CD4-positive, alpha-beta T cell (primary cell): ENCODE data around the gene PKNOX2. TPM values are rescaled to one million over a fixed set of nuclear protein-coding genes. Genes with fewer than 3 reads are reported as not detected.

Source experiments
- ATAC-seq: fragments of 200-7000 bp; cut with Tn5 transposase; one replicate; pipeline ENCODE4 v1.10.0; 2022; ENCODE audit warnings: mild to moderate bottlenecking; ENCODE audit not compliant: poor library complexity
- CTCF ChIA-PET: fragments of 350-600 bp; sonication (Branson Sonifier 250); formaldehyde crosslinking; loops from one replicate; lab custom pipeline; 2021; ENCODE audit warnings: antibody characterized with exemption, inconsistent platforms; lab: Charles Lee
- POLR2A ChIA-PET: fragments of 350-600 bp; sonication (Branson Sonifier 250); formaldehyde crosslinking; loops from one replicate; lab custom pipeline; 2021; ENCODE audit warnings: antibody characterized with exemption, inconsistent platforms; lab: Charles Lee
- DNase-seq, 14 experiments: peaks; one replicate each; pipeline ENCODE4 v3.0.0-alpha.2; 2013 to 2020; ENCODE audit warnings: mixed read lengths in 2 of 14
- H3K27ac ChIP-seq, 2 donors: one replicate each; pipeline versions ENCODE4 v1.5.1 to v1.7.0; 2013; ENCODE audit warnings: low read length in 2 of 2, low read depth in 1 of 2, mild to moderate bottlenecking in 1 of 2
- H3K27me3 ChIP-seq, 2 experiments: 1 replicate in 1 of 2; 2 replicates in 1 of 2; pipeline versions ENCODE4 v1.6.1 to v1.7.0; 2013; ENCODE audit warnings: low read length in 2 of 2, control low read depth in 1 of 2, mild to moderate bottlenecking in 1 of 2, moderate library complexity in 1 of 2; ENCODE audit not compliant: insufficient read depth in 2 of 2, control insufficient read depth in 1 of 2
- H3K36me3 ChIP-seq: one replicate; pipeline ENCODE4 v1.6.1; 2013; ENCODE audit warnings: low read length, control low read depth; ENCODE audit not compliant: insufficient read depth
- H3K4me1 ChIP-seq: one replicate; pipeline ENCODE4 v1.6.1; 2013; ENCODE audit warnings: low read length, control low read depth; ENCODE audit not compliant: insufficient read depth
- H3K4me3 ChIP-seq: one replicate; pipeline ENCODE4 v1.5.1; 2013; ENCODE audit warnings: mild to moderate bottlenecking, low read length, moderate library complexity
- H3K9me3 ChIP-seq, 2 experiments: 1 replicate in 1 of 2; 2 replicates in 1 of 2; pipeline versions ENCODE4 v1.6.1 to v1.7.0; 2013; ENCODE audit warnings: low read length in 2 of 2, mild to moderate bottlenecking in 2 of 2, control low read depth in 1 of 2, moderate library complexity in 1 of 2; ENCODE audit not compliant: control insufficient read depth in 1 of 2, insufficient read depth in 1 of 2
- H3K27ac Mint-ChIP-seq: one replicate; pipeline ENCODE4 v1.8.0; 2020; ENCODE audit warnings: mixed read lengths
- H3K27me3 Mint-ChIP-seq: one replicate; pipeline ENCODE4 v1.8.0; 2021; ENCODE audit warnings: mixed read lengths
- H3K36me3 Mint-ChIP-seq: one replicate; pipeline ENCODE4 v1.8.0; 2021; ENCODE audit warnings: low read depth, mixed read lengths
- H3K4me1 Mint-ChIP-seq: one replicate; pipeline ENCODE4 v1.8.0; 2021; ENCODE audit warnings: low read depth, mixed read lengths
- H3K4me3 Mint-ChIP-seq: one replicate; pipeline ENCODE4 v1.8.0; 2020; ENCODE audit warnings: mild to moderate bottlenecking, mixed read lengths
- H3K9me3 Mint-ChIP-seq: one replicate; pipeline ENCODE4 v1.8.0; 2020; ENCODE audit warnings: mixed read lengths
- intact Hi-C, 2 experiments: fragments of 100-400 bp; cut with DNase I in 1 of 2; cut with micrococcal nuclease in 1 of 2; formaldehyde crosslinking; loops; one replicate each; pipeline versions ENCODE4 v1.15.1 to v1.9.0; 2023 to 2025; cut with DNase I, micrococcal nuclease
- total RNA-seq, 174 experiments: library from RNA in 2 of 174; stranded (reverse) in 2 of 174; gene quantifications; one replicate each; pipeline ENCODE4 v1.2.3 and lab custom pipeline; 2021 to 2026
- TF ChIP-seq, protein P1 (sequence below): fragments of 200-600 bp; IDR thresholded peaks from one replicate; pipeline ENCODE4 v1.8.0; 2022; ENCODE audit warnings: antibody characterized with exemption, mild to moderate bottlenecking

Gene PKNOX2
- total RNA-seq, 2 experiments from 2014 or later = not detected

DNA sequence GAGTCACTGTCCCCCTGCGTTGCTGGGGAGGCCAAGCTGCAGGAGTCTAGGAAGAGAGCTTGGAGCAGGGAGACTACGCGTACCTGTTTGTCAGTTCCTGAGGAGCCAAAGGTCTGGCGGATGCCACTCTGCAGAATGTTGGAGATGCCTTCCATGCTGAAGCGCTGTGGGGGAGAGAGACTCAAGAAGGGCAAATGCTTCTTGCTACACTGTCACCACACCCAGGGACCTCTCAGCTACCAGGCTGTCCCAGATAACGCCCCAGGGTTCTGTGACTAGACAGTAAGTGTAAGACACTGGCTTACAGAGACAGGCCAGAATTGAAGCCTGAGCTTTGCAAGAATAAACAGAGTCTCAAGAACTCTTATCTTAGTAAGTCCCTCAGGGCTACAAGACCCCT is 289.5 kb downstream of the PKNOX2 start:
- Histone ChIP-seq H3K27ac (no peak overlapping the region), H3K4me1 (no peaks in the 10 kb centered on the region), H3K36me3 (no peaks in the 10 kb centered on the region), H3K9me3 (no peaks in the 10 kb centered on the region), H3K4me3 (no peak overlapping the region), H3K27me3 (no peaks in the 10 kb centered on the region)
- no peak overlapping the region for H3K27ac Mint-ChIP-seq
- H3K4me1 Mint-ChIP-seq = peaks cover 4% of the 10 kb centered on the region
- H3K27me3 Mint-ChIP-seq = no peaks in the 10 kb centered on the region
- ATAC-seq (no peak), DNase-seq (no peak)
- TF ChIP-seq, protein P1, sequence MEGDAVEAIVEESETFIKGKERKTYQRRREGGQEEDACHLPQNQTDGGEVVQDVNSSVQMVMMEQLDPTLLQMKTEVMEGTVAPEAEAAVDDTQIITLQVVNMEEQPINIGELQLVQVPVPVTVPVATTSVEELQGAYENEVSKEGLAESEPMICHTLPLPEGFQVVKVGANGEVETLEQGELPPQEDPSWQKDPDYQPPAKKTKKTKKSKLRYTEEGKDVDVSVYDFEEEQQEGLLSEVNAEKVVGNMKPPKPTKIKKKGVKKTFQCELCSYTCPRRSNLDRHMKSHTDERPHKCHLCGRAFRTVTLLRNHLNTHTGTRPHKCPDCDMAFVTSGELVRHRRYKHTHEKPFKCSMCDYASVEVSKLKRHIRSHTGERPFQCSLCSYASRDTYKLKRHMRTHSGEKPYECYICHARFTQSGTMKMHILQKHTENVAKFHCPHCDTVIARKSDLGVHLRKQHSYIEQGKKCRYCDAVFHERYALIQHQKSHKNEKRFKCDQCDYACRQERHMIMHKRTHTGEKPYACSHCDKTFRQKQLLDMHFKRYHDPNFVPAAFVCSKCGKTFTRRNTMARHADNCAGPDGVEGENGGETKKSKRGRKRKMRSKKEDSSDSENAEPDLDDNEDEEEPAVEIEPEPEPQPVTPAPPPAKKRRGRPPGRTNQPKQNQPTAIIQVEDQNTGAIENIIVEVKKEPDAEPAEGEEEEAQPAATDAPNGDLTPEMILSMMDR = no peak
- intact Hi-C loops = no loop called here
- no peaks in the 10 kb centered on the region for H3K9me3 Mint-ChIP-seq
- H3K36me3 Mint-ChIP-seq = no peaks in the 10 kb centered on the region
- ChIA-PET POLR2A (no interaction called here), CTCF (no interaction called here)
- H3K4me3 Mint-ChIP-seq = no peak overlapping the region

DNA sequence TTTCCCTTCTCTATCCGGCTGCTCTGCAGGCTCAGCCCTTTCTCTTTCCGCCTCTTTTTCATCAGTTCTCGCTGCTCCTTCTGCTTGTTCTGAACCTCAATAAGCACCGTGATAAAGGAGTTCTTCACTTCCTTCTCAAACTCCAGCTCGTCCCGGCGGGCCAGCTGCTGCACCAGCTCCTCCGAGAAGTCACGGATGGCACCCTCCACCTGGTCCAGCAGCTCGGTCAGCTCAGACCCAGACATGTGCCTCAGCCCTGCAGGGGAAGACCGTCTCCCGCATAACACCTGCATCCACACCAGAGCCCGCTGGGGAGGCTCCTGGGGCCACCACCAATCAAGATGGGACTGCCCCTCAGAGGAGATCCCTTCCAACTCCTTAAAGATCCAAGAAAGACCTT is 291.3 kb downstream of the PKNOX2 start:
- Mint-ChIP-seq H3K4me1 (peaks cover 4% of the 10 kb centered on the region), H3K9me3 (no peaks in the 10 kb centered on the region), H3K36me3 (no peaks in the 10 kb centered on the region), H3K27ac (no peak overlapping the region), H3K4me3 (no peak overlapping the region), H3K27me3 (no peaks in the 10 kb centered on the region)
- Histone ChIP-seq H3K4me1 (no peaks in the 10 kb centered on the region), H3K4me3 (no peak overlapping the region), H3K36me3 (no peaks in the 10 kb centered on the region), H3K9me3 (no peaks in the 10 kb centered on the region), H3K27me3 (no peaks in the 10 kb centered on the region), H3K27ac (no peak overlapping the region)
- intact Hi-C loops = no loop called here
- DNase-seq (no peak), ATAC-seq (no peak)
- ChIA-PET CTCF (no interaction called here), POLR2A (no interaction called here)
- TF ChIP-seq, protein P1 = no peak

DNA sequence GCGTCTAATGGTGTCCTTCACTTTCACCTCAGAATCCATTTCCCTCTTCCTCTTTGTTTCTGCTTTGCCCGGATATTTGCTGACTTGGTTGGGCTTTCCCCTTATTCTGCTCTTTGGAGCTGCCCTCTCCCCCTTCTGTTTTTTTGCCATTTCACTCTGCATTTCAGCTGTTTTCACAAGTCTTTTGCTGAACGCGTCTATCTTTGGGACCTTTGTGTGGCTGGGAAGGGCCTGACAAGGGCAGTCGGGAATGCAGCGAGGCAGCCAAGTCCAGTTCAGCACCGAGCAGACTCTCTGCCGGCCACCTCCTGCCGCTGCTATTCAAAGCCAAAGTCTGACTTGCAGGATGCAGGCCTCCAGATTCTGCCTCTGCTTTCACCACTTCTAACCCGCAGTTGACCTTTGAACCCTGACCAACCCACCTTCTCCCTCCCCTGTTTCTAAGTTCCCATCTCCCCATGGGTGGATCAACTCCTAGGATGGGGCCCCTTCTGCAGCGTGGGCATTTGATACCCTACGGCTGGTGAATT is 293.3 kb downstream of the PKNOX2 start:
- Mint-ChIP-seq H3K4me3 (no peak overlapping the region), H3K36me3 (no peaks in the 10 kb centered on the region), H3K27me3 (no peaks in the 10 kb centered on the region), H3K9me3 (no peaks in the 10 kb centered on the region), H3K27ac (no peak overlapping the region), H3K4me1 (no peaks in the 10 kb centered on the region)
- POLR2A ChIA-PET = no interaction called here
- H3K9me3 ChIP-seq = no peaks in the 10 kb centered on the region
- intact Hi-C loops = no loop called here
- H3K4me3 ChIP-seq = no peak overlapping the region
- H3K36me3 ChIP-seq = no peaks in the 10 kb centered on the region
- DNase-seq (no peak), ATAC-seq (no peak)
- no peaks in the 10 kb centered on the region for H3K27me3 ChIP-seq
- no peaks in the 10 kb centered on the region for H3K4me1 ChIP-seq
- TF ChIP-seq, protein P1 = no peak
- no peak overlapping the region for H3K27ac ChIP-seq
- CTCF ChIA-PET = no interaction called here
